ENCODE results near the gene PLXNA4. TPM values are rescaled to one million over a fixed set of nuclear protein-coding genes. Genes with fewer than 3 reads are reported as not detected.

The PLXNA4 gene
- total RNA-seq, 1 donor from 2014 or later = 5.2 TPM

- no peak for TF ChIP-seq CTCF (IDR thresholded peaks at IDR 0.05; ENCODE audit: unreplicated experiment)
- Mint-ChIP-seq H3K36me3 (no peaks in the 10 kb centered on the region), H3K9me3 (no peaks in the 10 kb centered on the region), H3K27me3 (ENCODE audit: low read depth) (peaks cover 66% of the 10 kb centered on the region), H3K4me1 (peaks cover 2% of the 10 kb centered on the region), H3K4me3 (no peak overlapping the region), H3K27ac (no peak overlapping the region)
- DNase-seq (ENCODE audit: low spot score in 2 of 2, unreplicated experiment in 2 of 2) = no peak
Observed at GRCh38 chr7:132262160-132262470, 314.2 kb downstream of the PLXNA4 start.

GRCh38 chr7:132261327-132262159 is 314.7 kb downstream of the PLXNA4 start:
- DNase-seq (ENCODE audit: low spot score in 2 of 2, unreplicated experiment in 2 of 2) = no peak
- no peaks in the 10 kb centered on the region for H3K36me3 Mint-ChIP-seq
- no peak for TF ChIP-seq CTCF (IDR thresholded peaks at IDR 0.05; ENCODE audit: unreplicated experiment)
- peaks cover 61% of the 10 kb centered on the region for H3K27me3 Mint-ChIP-seq (ENCODE audit: low read depth)
- H3K27ac Mint-ChIP-seq = no peak overlapping the region
- no peak overlapping the region for H3K4me3 Mint-ChIP-seq
- peaks cover 4% of the 10 kb centered on the region for H3K4me1 Mint-ChIP-seq
- no peaks in the 10 kb centered on the region for H3K9me3 Mint-ChIP-seq

GRCh38 chr7:132258231-132258630 is 318.0 kb downstream of the PLXNA4 start:
- no peaks in the 10 kb centered on the region for H3K36me3 Mint-ChIP-seq

GRCh38 chr7:132257253-132257652 is 319.0 kb downstream of the PLXNA4 start:
- DNase-seq (ENCODE audit: low spot score in 2 of 2, unreplicated experiment in 2 of 2) = no peak
- no peaks in the 10 kb centered on the region for H3K36me3 Mint-ChIP-seq
- TF ChIP-seq CTCF (IDR thresholded peaks at IDR 0.05; ENCODE audit: unreplicated experiment) = no peak
- no peaks in the 10 kb centered on the region for H3K9me3 Mint-ChIP-seq
- no peak overlapping the region for H3K27ac Mint-ChIP-seq
- peaks cover 30% of the 10 kb centered on the region for H3K27me3 Mint-ChIP-seq (ENCODE audit: low read depth)
- peaks cover 13% of the 10 kb centered on the region for H3K4me1 Mint-ChIP-seq
- no peak overlapping the region for H3K4me3 Mint-ChIP-seq

More at GRCh38 chr7:132258231-132258630, 318.0 kb downstream of the PLXNA4 start:
- no peaks in the 10 kb centered on the region for H3K9me3 Mint-ChIP-seq
- no peak overlapping the region for H3K4me3 Mint-ChIP-seq
- peaks cover 13% of the 10 kb centered on the region for H3K4me1 Mint-ChIP-seq
- no peak for DNase-seq (ENCODE audit: low spot score in 2 of 2, unreplicated experiment in 2 of 2)
- no peak overlapping the region for H3K27ac Mint-ChIP-seq
- peaks cover 38% of the 10 kb centered on the region for H3K27me3 Mint-ChIP-seq (ENCODE audit: low read depth)
- TF ChIP-seq CTCF (IDR thresholded peaks at IDR 0.05; ENCODE audit: unreplicated experiment) = no peak

GRCh38 chr7:132256721-132257212 is 319.5 kb downstream of the PLXNA4 start:
- no peak for DNase-seq (ENCODE audit: low spot score in 2 of 2, unreplicated experiment in 2 of 2)
- peaks cover 25% of the 10 kb centered on the region for H3K27me3 Mint-ChIP-seq (ENCODE audit: low read depth)
- peaks cover 13% of the 10 kb centered on the region for H3K4me1 Mint-ChIP-seq
- no peak for TF ChIP-seq CTCF (IDR thresholded peaks at IDR 0.05; ENCODE audit: unreplicated experiment)
- no peaks in the 10 kb centered on the region for H3K36me3 Mint-ChIP-seq
- no peaks in the 10 kb centered on the region for H3K9me3 Mint-ChIP-seq
- no peak overlapping the region for H3K4me3 Mint-ChIP-seq
- H3K27ac Mint-ChIP-seq = no peak overlapping the region
